PC-3 (cell line): ENCODE data around the gene LNX2. TPM values are rescaled to one million over a fixed set of nuclear protein-coding genes. Genes with fewer than 3 reads are reported as not detected.

Experiments
- ATAC-seq: fragments of 200-7000 bp; cut with Tn5 transposase; 2 replicates; pipeline ENCODE4 v1.9.1; 2020; ENCODE audit warnings: mild to moderate bottlenecking, moderate library complexity
- BruUV-seq: library from RNA; stranded (reverse); fragments of 400-500 nt; replicated peaks from 2 replicates; lab custom pipeline; 2021; lab: Mats Ljungman, UMichigan
- CTCF ChIA-PET: fragments of 300-600 bp; sonication (Branson Sonifier 250); formaldehyde crosslinking; loops from one replicate; lab custom pipeline; 2022; ENCODE audit warnings: antibody characterized with exemption; lab: Charles Lee
- POLR2A ChIA-PET: fragments of 300-600 bp; sonication (Branson Sonifier 250); formaldehyde crosslinking; loops from one replicate; lab custom pipeline; 2022; ENCODE audit warnings: antibody characterized with exemption; ENCODE audit not compliant: unreplicated experiment; lab: Charles Lee
- DNase-seq: peaks from one replicate; pipeline ENCODE4 v3.0.0-alpha.2; 2015
- H2AFZ ChIP-seq: fragments of 300-600 bp; sonication (generic); 2 replicates; pipeline ENCODE4 v1.6.0; 2016; ENCODE audit warnings: antibody characterized with exemption, low read length
- H3F3A ChIP-seq: fragments of 300-600 bp; sonication (generic); one replicate; pipeline ENCODE4 v1.6.0; 2017; ENCODE audit warnings: antibody characterized with exemption, low read length, control low read depth, mild to moderate bottlenecking; ENCODE audit not compliant: unreplicated experiment
- H3K27ac ChIP-seq: fragments of 300-600 bp; sonication (generic); 2 replicates; pipeline ENCODE4 v1.5.1; 2016; ENCODE audit warnings: mild to moderate bottlenecking, low read length
- H3K27me3 ChIP-seq: fragments of 300-600 bp; sonication (generic); 2 replicates; pipeline ENCODE4 v1.6.1; 2016; ENCODE audit warnings: low read length, mixed read lengths
- H3K36me3 ChIP-seq: fragments of 300-600 bp; sonication (generic); 2 replicates; pipeline ENCODE4 v1.6.1; 2016; ENCODE audit warnings: low read depth, mixed run types, low read length, mixed read lengths
- H3K4me1 ChIP-seq: fragments of 300-600 bp; sonication (generic); 2 replicates; pipeline ENCODE4 v1.5.1; 2016; ENCODE audit warnings: low read length; ENCODE audit not compliant: insufficient read depth
- H3K4me2 ChIP-seq: fragments of 300-600 bp; sonication (generic); 2 replicates; pipeline ENCODE4 v1.6.0; 2016; ENCODE audit warnings: low read length
- H3K4me3 ChIP-seq: fragments of 300-600 bp; sonication (generic); 2 replicates; pipeline ENCODE4 v1.5.1; 2016; ENCODE audit warnings: mild to moderate bottlenecking, low read length, mixed read lengths
- H3K79me2 ChIP-seq: fragments of 300-600 bp; sonication (generic); 2 replicates; pipeline ENCODE4 v1.6.1; 2017; ENCODE audit warnings: low read length, mixed read lengths
- H3K9ac ChIP-seq: fragments of 300-600 bp; sonication (generic); 2 replicates; pipeline ENCODE4 v1.6.0; 2016; ENCODE audit warnings: mild to moderate bottlenecking, low read length
- H3K9me2 ChIP-seq: fragments of 300-600 bp; sonication (generic); replicated peaks from 2 replicates; pipeline ENCODE4 v1.6.1; 2016; ENCODE audit warnings: mixed run types, low read length, mixed read lengths
- H3K9me3 ChIP-seq: fragments of 300-600 bp; sonication (generic); 2 replicates; pipeline ENCODE4 v1.6.1; 2016; ENCODE audit warnings: low read length, mixed read lengths
- H4K20me1 ChIP-seq: fragments of 300-600 bp; sonication (generic); 2 replicates; pipeline ENCODE4 v1.6.1; 2016; ENCODE audit warnings: low read length, mixed read lengths
- CTCF ChIP-seq: fragments of 300-600 bp; sonication (generic); conservative IDR thresholded peaks from 2 replicates; pipeline ENCODE4 v1.5.1; 2017; ENCODE audit warnings: antibody characterized with exemption, low read depth, mild to moderate bottlenecking, low read length
- EZH2 ChIP-seq: fragments of 300-600 bp; sonication (generic); IDR thresholded peaks from one replicate; pipeline ENCODE4 v1.6.1; 2017; ENCODE audit warnings: antibody characterized with exemption, mild to moderate bottlenecking, low read length; ENCODE audit not compliant: unreplicated experiment
- EZH2phosphoT487 ChIP-seq: fragments of 300-600 bp; sonication (generic); IDR thresholded peaks from 2 replicates; pipeline ENCODE4 v1.6.1; 2018; ENCODE audit warnings: mild to moderate bottlenecking, antibody characterized with exemption, low read length, borderline replicate concordance
- intact Hi-C: fragments of 100-400 bp; cut with micrococcal nuclease; formaldehyde crosslinking; loops from 2 replicates; pipeline ENCODE4 v1.9.0; 2023
- total RNA-seq: library from RNA; depleted of rRNA; stranded (reverse); fragments of >200 nt; gene quantifications from 2 replicates; pipeline ENCODE4 v1.2.3, GENCODE V29; 2014

LNX2 gene
- total RNA-seq, 1 experiment from 2014 or later = 6.0 TPM

GRCh38 chr13:27617881-27618321, 2.4 kb downstream of the LNX2 start:
- H3K9me3 ChIP-seq = no peaks in the 10 kb centered on the region
- peaks cover 80% of the 10 kb centered on the region for H3K79me2 ChIP-seq
- no peak overlapping the region for H2AFZ ChIP-seq
- no peaks in the 10 kb centered on the region for H3F3A ChIP-seq
- POLR2A ChIA-PET = no interaction called here
- BruUV-seq = no TSS peak
- intact Hi-C loops = loop anchor here (5.0 kb wide), 2 partner anchors 61 to 86 kb away; no protein-coding TSS in a partner anchor
- peak overlapping the region; percentile 93 for H3K4me2 ChIP-seq
- no peaks in the 10 kb centered on the region for H3K9me2 ChIP-seq
- TF ChIP-seq CTCF (no peak), EZH2phosphoT487 (no peak), EZH2 (no peak)
- H3K36me3 ChIP-seq = peaks cover 18% of the 10 kb centered on the region
- H3K4me3 ChIP-seq = peak overlapping the region; percentile 94
- peaks cover 18% of the 10 kb centered on the region for H4K20me1 ChIP-seq
- H3K4me1 ChIP-seq = peaks cover 22% of the 10 kb centered on the region
- ATAC-seq = no peak
- CTCF ChIA-PET = no interaction called here
- DNase-seq = peak; percentile 54
- H3K27ac ChIP-seq = no peak overlapping the region
- no peak overlapping the region for H3K9ac ChIP-seq
- no peaks in the 10 kb centered on the region for H3K27me3 ChIP-seq

- Histone ChIP-seq H2AFZ (no peak overlapping the region), H3K79me2 (peaks cover 92% of the 10 kb centered on the region), H3K27ac (no peak overlapping the region), H3K9me2 (no peaks in the 10 kb centered on the region), H3K27me3 (no peaks in the 10 kb centered on the region), H3K9ac (no peak overlapping the region), H3K4me2 (no peak overlapping the region), H3F3A (no peaks in the 10 kb centered on the region), H3K9me3 (no peaks in the 10 kb centered on the region), H3K4me3 (no peak overlapping the region), H3K36me3 (peaks cover 16% of the 10 kb centered on the region), H4K20me1 (peaks cover 11% of the 10 kb centered on the region; the same call in 1 of the 2 replicates), H3K4me1 (peaks cover 14% of the 10 kb centered on the region)
- intact Hi-C loops = no loop called here
- no TSS peak for BruUV-seq
- POLR2A ChIA-PET = no interaction called here
- CTCF ChIA-PET = no interaction called here
- DNase-seq = no peak
- ATAC-seq = no peak
- TF ChIP-seq CTCF (no peak), EZH2phosphoT487 (no peak), EZH2 (no peak)
Measured at GRCh38 chr13:27613628-27614027, 6.7 kb downstream of the LNX2 start.

- Histone ChIP-seq H2AFZ (no peak overlapping the region), H3K27me3 (no peaks in the 10 kb centered on the region), H3K9me3 (no peaks in the 10 kb centered on the region), H3K9ac (no peak overlapping the region), H3K36me3 (no peaks in the 10 kb centered on the region), H3K4me2 (peak overlapping the region; percentile 52), H3K27ac (peak overlapping the region; percentile 17; the same call in 1 of the 2 replicates), H3K4me3 (no peak overlapping the region), H3K9me2 (no peaks in the 10 kb centered on the region), H3K79me2 (peaks cover 67% of the 10 kb centered on the region), H4K20me1 (peaks cover 7% of the 10 kb centered on the region; the same call in 1 of the 2 replicates), H3K4me1 (peaks cover 14% of the 10 kb centered on the region), H3F3A (no peaks in the 10 kb centered on the region)
- TF ChIP-seq CTCF (no peak), EZH2 (no peak), EZH2phosphoT487 (no peak)
- POLR2A ChIA-PET = no interaction called here
- no TSS peak for BruUV-seq
- ATAC-seq (peak; percentile 85), DNase-seq (peak; percentile 76)
- CTCF ChIA-PET = no interaction called here
- intact Hi-C loops = no loop called here
Measured at GRCh38 chr13:27607125-27607524, 13.2 kb downstream of the LNX2 start.
